GM10847 (cell line): ENCODE data around the gene NSD1.

Experiments used
- POLR2A ChIP-seq: IDR thresholded peaks from 2 replicates; pipeline ENCODE4 v1.6.1; 2011; ENCODE audit not compliant: insufficient read length; ENCODE audit errors: extremely low read depth

Gene NSD1

GRCh38 chr5:177336603-177337494 is 203.3 kb downstream of the NSD1 start:
- TF ChIP-seq POLR2A, result no peak

- no peak for TF ChIP-seq POLR2A
These were observed 204.9 kb downstream of the NSD1 start for GRCh38 chr5:177338251-177339106.

GRCh38 chr5:177339107-177339638 is 205.6 kb downstream of the NSD1 start:
- no peak for TF ChIP-seq POLR2A

- no peak for TF ChIP-seq POLR2A
These were observed 210.2 kb downstream of the NSD1 start for GRCh38 chr5:177343777-177344176.

GRCh38 chr5:177344891-177345290 is 211.3 kb downstream of the NSD1 start:
- TF ChIP-seq POLR2A, result no peak

GRCh38 chr5:177346820-177347219 is 213.2 kb downstream of the NSD1 start:
- no peak for TF ChIP-seq POLR2A

- TF ChIP-seq POLR2A, result no peak
These were observed 214.1 kb downstream of the NSD1 start for GRCh38 chr5:177347699-177348098.

- TF ChIP-seq POLR2A, result no peak
These were observed 215.7 kb downstream of the NSD1 start for GRCh38 chr5:177349362-177349647.

- no peak for TF ChIP-seq POLR2A
These were observed 216.2 kb downstream of the NSD1 start for GRCh38 chr5:177349762-177350161.
